Colonic mucosa (tissue), 4 donors: ENCODE measurements around the gene RAD9A. TPM values are rescaled to one million over a fixed set of nuclear protein-coding genes. Genes with fewer than 3 reads are reported as not detected.

ENCODE experiments used
- DNase-seq: peaks from one replicate; pipeline ENCODE4 v3.0.0-alpha.2; 2020
- H3K27ac ChIP-seq: fragments of 200-600 bp; one replicate; pipeline ENCODE4 v1.8.0; 2021
- H3K27me3 ChIP-seq: fragments of 200-600 bp; one replicate; pipeline ENCODE4 v1.8.0; 2021
- H3K36me3 ChIP-seq: fragments of 200-600 bp; one replicate; pipeline ENCODE4 v1.8.0; 2021
- H3K4me1 ChIP-seq: fragments of 200-600 bp; one replicate; pipeline ENCODE4 v1.8.0; 2021; ENCODE audit warnings: mild to moderate bottlenecking
- H3K4me3 ChIP-seq: fragments of 200-600 bp; one replicate; pipeline ENCODE4 v1.8.0; 2021
- H3K9ac ChIP-seq, 2 donors: one replicate each; pipeline ENCODE4 v1.7.0; 2013; ENCODE audit warnings: control low read depth in 2 of 2, low read depth in 2 of 2, low read length in 2 of 2
- H3K9me3 ChIP-seq: fragments of 200-600 bp; one replicate; pipeline ENCODE4 v1.8.0; 2021
- CTCF ChIP-seq: fragments of 200-600 bp; IDR thresholded peaks from one replicate; pipeline ENCODE4 v1.8.0; 2022; ENCODE audit warnings: antibody characterized with exemption, mild to moderate bottlenecking
- intact Hi-C: fragments of 100-400 bp; cut with DNase I; formaldehyde crosslinking; loops from one replicate; pipeline ENCODE4 v1.14.1; 2022
- total RNA-seq, 2 donors: library from RNA; stranded (reverse); fragmentation: NEBNext Ultra II Directional in 1 of 2; extraction: Animal tissue kit (Norgen Biotek cat#: 25700) in 1 of 2; gene quantifications; one replicate each; pipeline ENCODE4 v1.2.1, GENCODE V29; 2021
- donor health status: healthy.
- donor health status: DM: no; HTN: no; CAD: no.
- donor health status: DM: no; HTN: no; CAD: no.

The RAD9A gene
- total RNA-seq, 2 donors from 2014 or later, result 21.8 to 35.1 TPM

DNA sequence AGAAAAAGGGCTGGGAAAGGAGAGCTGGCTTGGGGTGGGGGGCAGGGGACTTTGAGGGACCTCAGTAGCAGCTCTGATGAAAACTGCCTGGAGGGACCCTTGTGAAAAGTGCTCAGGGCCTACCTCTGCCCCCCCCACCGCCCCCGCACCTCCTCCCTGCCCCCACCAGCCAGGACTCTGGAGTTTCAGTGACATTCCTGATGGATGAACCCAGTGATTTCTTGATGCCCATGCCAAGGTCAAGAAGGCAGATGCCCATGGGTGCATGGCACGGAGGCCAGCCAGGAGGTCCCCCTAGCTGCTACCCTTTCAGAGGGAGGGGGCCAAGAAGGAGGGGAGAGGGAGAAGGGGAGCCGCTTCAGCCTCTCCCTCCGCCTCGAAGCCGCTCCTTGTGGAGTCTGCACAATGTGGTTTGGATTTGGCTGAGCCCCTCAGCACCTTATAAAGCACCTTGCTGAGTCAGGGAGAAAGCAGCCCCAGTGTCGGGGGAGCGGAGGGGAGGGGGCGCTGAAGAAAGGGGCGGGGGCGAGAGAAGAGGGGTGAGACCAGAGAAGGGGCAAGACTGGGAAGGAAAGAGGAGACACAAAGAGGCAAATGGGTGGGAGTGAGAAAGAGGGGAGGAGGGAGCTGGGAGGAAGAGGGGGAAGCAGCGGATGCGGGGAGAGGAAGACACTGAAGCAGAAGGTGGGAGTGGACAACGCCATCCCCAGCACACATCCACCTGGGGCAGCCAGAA is 16.3 kb upstream of the RAD9A start:
- no peak overlapping the region for H3K27ac ChIP-seq
- H3K4me3 ChIP-seq, result no peak overlapping the region
- H3K4me1 ChIP-seq, result peaks cover 19% of the 10 kb centered on the region
- no peak for DNase-seq
- H3K9me3 ChIP-seq, result no peaks in the 10 kb centered on the region
- H3K36me3 ChIP-seq, result no peaks in the 10 kb centered on the region
- no peak for TF ChIP-seq CTCF
- intact Hi-C loops, result no loop called here
- H3K9ac ChIP-seq, result no peak overlapping the region
- H3K27me3 ChIP-seq, result no peaks in the 10 kb centered on the region

GRCh38 chr11:67376063-67376820 is 15.5 kb upstream of the RAD9A start:
- no peaks in the 10 kb centered on the region for H3K36me3 ChIP-seq
- no peaks in the 10 kb centered on the region for H3K9me3 ChIP-seq
- intact Hi-C loops, result no loop called here
- H3K9ac ChIP-seq, result no peak overlapping the region
- TF ChIP-seq CTCF, result no peak
- H3K27ac ChIP-seq, result no peak overlapping the region
- no peaks in the 10 kb centered on the region for H3K27me3 ChIP-seq
- H3K4me1 ChIP-seq, result peaks cover 19% of the 10 kb centered on the region
- H3K4me3 ChIP-seq, result no peak overlapping the region
- no peak for DNase-seq

DNA sequence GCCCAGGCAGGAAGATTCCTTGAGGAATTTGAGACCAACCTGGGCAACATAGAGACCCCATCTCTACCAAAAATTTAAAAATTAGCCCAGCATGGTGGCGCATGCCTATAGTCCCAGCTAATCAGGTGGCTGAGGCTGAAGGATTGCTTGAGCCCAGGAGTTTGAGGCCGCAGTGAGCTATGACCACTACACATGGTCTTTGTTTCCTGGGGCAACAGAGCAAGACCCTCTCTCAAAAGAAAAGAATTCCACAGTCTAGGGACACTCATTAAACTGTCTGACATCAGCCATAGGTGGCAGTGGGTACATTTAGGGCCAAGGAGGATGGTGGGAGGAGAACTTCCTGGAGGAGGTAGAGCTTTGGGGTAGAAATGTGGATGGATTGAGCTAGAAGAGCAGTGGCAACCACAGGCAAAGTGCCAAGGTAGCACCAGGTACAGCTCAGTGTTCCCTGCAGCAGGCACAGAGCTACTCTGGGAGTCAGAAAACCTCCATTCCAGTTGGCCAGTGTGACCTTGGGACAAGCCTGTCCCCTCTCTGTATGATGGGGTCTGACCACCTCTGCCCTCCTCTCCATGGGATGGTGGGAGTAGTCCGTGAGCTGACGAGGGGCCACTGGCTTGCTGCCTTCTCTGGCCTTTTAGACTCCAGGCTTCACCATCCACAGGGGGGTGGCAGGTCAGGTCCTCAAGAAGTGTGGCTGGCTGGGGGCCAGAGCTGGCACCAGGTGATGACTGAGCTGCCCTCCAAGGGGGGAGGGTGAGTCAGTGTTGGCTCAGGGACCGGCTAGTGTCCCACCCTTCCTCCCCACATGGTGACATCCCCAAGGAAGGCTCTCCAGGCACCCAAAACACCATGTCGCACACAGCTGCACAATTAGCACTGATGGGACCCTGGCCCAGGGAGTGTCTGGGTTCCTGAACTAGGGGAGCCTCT is 14.6 kb upstream of the RAD9A start:
- Histone ChIP-seq H3K9ac (no peak overlapping the region), H3K4me1 (peaks cover 10% of the 10 kb centered on the region), H3K27ac (no peak overlapping the region), H3K4me3 (no peak overlapping the region), H3K9me3 (no peaks in the 10 kb centered on the region), H3K27me3 (no peaks in the 10 kb centered on the region), H3K36me3 (no peaks in the 10 kb centered on the region)
- TF ChIP-seq CTCF, result no peak
- intact Hi-C loops, result no loop called here
- no peak for DNase-seq

DNA sequence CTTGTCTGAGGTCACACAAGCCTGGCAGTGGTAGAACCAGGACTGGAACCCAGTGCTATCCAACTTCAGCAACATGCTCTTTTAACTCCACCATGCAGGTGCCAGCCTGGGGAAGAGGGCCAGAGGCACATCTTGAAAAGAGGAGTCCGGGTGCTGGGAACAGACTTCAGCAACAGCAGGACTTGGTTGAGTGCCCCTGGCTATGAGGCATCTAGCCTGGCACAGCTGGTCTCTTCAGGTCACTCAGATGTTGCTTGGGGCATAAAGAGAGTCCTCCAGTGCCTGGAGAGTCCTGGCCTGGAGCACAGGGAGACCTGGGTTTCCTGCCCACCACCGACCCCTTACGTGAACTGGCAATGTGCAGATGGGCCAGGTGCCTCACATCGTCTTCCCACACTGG is 13.2 kb upstream of the RAD9A start:
- intact Hi-C loops, result no loop called here
- peaks cover 10% of the 10 kb centered on the region for H3K4me1 ChIP-seq
- no peaks in the 10 kb centered on the region for H3K27me3 ChIP-seq
- H3K4me3 ChIP-seq, result no peak overlapping the region
- TF ChIP-seq CTCF, result no peak
- H3K9ac ChIP-seq, result no peak overlapping the region
- H3K9me3 ChIP-seq, result no peaks in the 10 kb centered on the region
- no peak for DNase-seq
- no peak overlapping the region for H3K27ac ChIP-seq
- H3K36me3 ChIP-seq, result no peaks in the 10 kb centered on the region
